AG09309 (cell line): Measurements from ENCODE around the gene SFMBT2.
"Not testable (repeated sequence)": the region's sequence is repeated elsewhere in the genome, so short reads cannot be mapped to it uniquely, and the experiment has no call there.

ENCODE experiments used
- DNase-seq: peaks from one replicate; pipeline ENCODE4 v3.0.0-alpha.2; 2010; ENCODE audit warnings: low read depth
- H3K4me3 ChIP-seq: 2 replicates; pipeline ENCODE4 v1.5.1; 2011; ENCODE audit warnings: mild to moderate bottlenecking, low read depth, low read length, moderate library complexity; ENCODE audit not compliant: control insufficient read depth
- CTCF ChIP-seq: IDR thresholded peaks from 2 replicates; pipeline ENCODE4 v1.5.1; 2011; ENCODE audit warnings: mild to moderate bottlenecking, low read depth, low read length, inconsistent platforms; ENCODE audit not compliant: insufficient read depth, control insufficient read depth; ENCODE audit errors: missing control alignments

SFMBT2 gene

DNA sequence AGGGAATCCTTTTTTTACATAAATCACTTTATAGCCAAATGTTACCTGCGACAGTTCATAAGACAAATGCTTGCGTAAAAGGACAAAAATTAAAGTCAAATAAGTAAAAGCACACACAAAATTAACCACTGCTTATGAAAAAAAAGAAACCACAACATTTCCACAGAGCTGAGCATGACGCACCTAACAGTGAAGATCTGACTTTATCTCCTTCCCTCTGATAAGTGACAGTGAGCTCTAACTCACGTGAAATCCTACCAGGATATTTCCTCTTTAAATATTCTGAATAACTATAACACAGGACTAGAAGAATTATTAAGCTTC, 225.5 kb downstream of the SFMBT2 start:
- no peak overlapping the region for H3K4me3 ChIP-seq
- no peak for DNase-seq

DNA sequence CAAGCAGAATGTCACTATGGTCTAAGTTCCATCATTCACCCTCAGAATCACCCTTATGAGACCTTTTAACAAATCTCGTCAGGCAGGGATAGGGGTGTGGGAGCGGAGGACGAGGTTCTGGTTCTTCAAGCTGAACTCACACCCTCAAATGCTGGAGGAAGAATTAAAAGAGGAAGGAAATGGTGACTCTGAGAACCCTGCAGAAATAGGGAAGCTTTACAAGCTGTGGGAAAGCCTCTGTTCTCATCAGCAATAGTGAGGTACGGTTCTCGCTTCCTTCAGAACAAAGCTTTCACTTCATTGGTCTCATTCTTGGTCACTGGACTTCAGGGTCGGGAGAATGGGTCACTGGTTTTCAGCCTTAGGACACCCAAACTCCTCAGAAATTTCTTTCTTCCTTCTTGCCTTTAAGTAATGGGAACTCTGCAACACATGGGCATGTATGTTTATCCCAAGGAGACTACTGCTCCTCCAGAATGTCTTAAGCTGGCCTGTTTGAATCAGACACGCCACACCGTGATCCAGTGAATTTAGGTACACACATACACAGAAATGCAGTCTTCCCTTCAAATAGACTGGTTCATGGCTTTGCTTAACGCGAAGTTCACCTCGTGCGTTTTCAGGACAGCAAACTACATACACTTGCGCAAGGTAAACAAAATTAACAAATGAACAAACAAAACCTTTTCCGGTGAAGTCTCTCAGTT, 226.0 kb downstream of the SFMBT2 start:
- no peak overlapping the region for H3K4me3 ChIP-seq
- no peak for TF ChIP-seq CTCF
- DNase-seq = no peak

More for the DNA sequence above, 225.5 kb downstream of the SFMBT2 start:
- no peak for TF ChIP-seq CTCF

GRCh38 chr10:7184116-7184515, 226.7 kb downstream of the SFMBT2 start:
- DNase-seq = not testable (repeated sequence)

GRCh38 chr10:7182327-7182726, 228.5 kb downstream of the SFMBT2 start:
- H3K4me3 ChIP-seq, DNase-seq: not testable (repeated sequence)

More at GRCh38 chr10:7184116-7184515, 226.7 kb downstream of the SFMBT2 start:
- not testable (repeated sequence) for H3K4me3 ChIP-seq

DNA sequence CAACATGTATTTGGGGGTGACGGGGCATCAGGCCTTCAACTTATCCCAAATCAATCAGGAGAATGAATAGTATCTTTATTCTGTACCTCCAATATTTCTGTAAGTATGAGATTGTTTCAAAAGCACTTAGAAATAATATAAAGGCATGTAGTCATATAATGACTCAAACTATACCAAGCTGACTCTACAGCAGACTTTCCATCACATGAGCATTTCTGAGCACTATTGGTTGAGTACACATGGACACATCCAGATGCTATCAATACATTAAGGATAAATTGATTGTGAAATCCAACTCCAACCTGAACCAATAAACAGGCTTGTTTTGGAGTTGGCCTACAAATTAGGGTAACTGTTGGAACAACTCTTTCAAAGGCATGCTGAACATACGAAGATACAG, 229.4 kb downstream of the SFMBT2 start:
- no peak overlapping the region for H3K4me3 ChIP-seq
- no peak for TF ChIP-seq CTCF
- no peak for DNase-seq

GRCh38 chr10:7179536-7179935, 231.3 kb downstream of the SFMBT2 start:
- no peak for DNase-seq
- H3K4me3 ChIP-seq = no peak overlapping the region
- no peak for TF ChIP-seq CTCF

- H3K4me3 ChIP-seq = no peak overlapping the region
- no peak for TF ChIP-seq CTCF
- no peak for DNase-seq
These were observed 236.9 kb downstream of the SFMBT2 start for GRCh38 chr10:7173948-7174347.

GRCh38 chr10:7171825-7172224, 239.0 kb downstream of the SFMBT2 start:
- no peak for TF ChIP-seq CTCF
- H3K4me3 ChIP-seq = no peak overlapping the region
- no peak for DNase-seq
